Measurements from ENCODE around the gene GSDME. TPM values are rescaled to one million over a fixed set of nuclear protein-coding genes. Genes with fewer than 3 reads are reported as not detected.

GSDME gene
- total and polyA plus RNA-seq, 4 donors, result 3.2 to 4.0 (median 3.7) TPM

- WGBS, result 85% methylated on average over 12 of the region's 12 CpGs
- Histone ChIP-seq H3K4me1 (ENCODE audit: control insufficient read depth in 4 of 4, insufficient read depth in 4 of 4, low read length in 3 of 4) (peaks cover 0 to 12% (median 7%) of the 10 kb centered on the region in 4 donors), H3K9ac (ENCODE audit: low read depth in 1 of 2, low read length in 2 of 2) (no peak overlapping the region), H3K4me3 (ENCODE audit: low read depth in 1 of 3, low read length in 3 of 3) (no peak overlapping the region), H3K36me3 (ENCODE audit: control insufficient read depth in 4 of 4, insufficient read depth in 3 of 4, low read depth in 1 of 4, low read length in 3 of 4) (no peaks in the 10 kb centered on the region), H3K27ac (ENCODE audit: low read depth in 1 of 2, low read length in 2 of 2) (no peak overlapping the region), H3K9me3 (ENCODE audit: control insufficient read depth in 4 of 4, low read length in 3 of 4) (no peaks in the 10 kb centered on the region), H3K27me3 (ENCODE audit: control insufficient read depth in 4 of 4, insufficient read depth in 4 of 4, low read length in 3 of 4) (no peaks in the 10 kb centered on the region)
- no peak for DNase-seq (ENCODE audit: low spot score)
- TF ChIP-seq GABPA (IDR thresholded peaks at IDR 0.05 in 1 of 2, conservative IDR thresholded peaks at IDR 0.05 in 1 of 2), result no peak
These were observed 1.5 kb downstream of the GSDME start for GRCh38 chr7:24755541-24756407.

- no peaks in the 10 kb centered on the region for H3K9me3 ChIP-seq (ENCODE audit: control insufficient read depth in 4 of 4, low read length in 3 of 4)
These were observed 2.3 kb downstream of the GSDME start for GRCh38 chr7:24754906-24755506.

More at GRCh38 chr7:24754906-24755506, 2.3 kb downstream of the GSDME start:
- no peak overlapping the region for H3K9ac ChIP-seq (ENCODE audit: low read depth in 1 of 2, low read length in 2 of 2)
- no peak for TF ChIP-seq EGR1 (IDR thresholded peaks at IDR 0.05; ENCODE audit: low read depth in 2 of 2)
- TF ChIP-seq ATF3 (IDR thresholded peaks at IDR 0.05), result no peak
- no peak for TF ChIP-seq CTCF (IDR thresholded peaks at IDR 0.05; ENCODE audit: low read depth, low read length, missing input control)
- TF ChIP-seq FOXA2 (IDR thresholded peaks at IDR 0.05), result no peak
- no peak for TF ChIP-seq MAX (IDR thresholded peaks at IDR 0.05)
- TF ChIP-seq NR2F2 (IDR thresholded peaks at IDR 0.05), result no peak
- TF ChIP-seq JUND (IDR thresholded peaks at IDR 0.05), result no peak
- no peak for TF ChIP-seq HNF4A (conservative IDR thresholded peaks at IDR 0.05)
- no peak for TF ChIP-seq GABPA (IDR thresholded peaks at IDR 0.05 in 1 of 2, conservative IDR thresholded peaks at IDR 0.05 in 1 of 2)
- no peak for TF ChIP-seq ZBTB33 (IDR thresholded peaks at IDR 0.05)
- TF ChIP-seq REST (IDR thresholded peaks at IDR 0.05), result no peak
- TF ChIP-seq HNF4G (IDR thresholded peaks at IDR 0.05), result no peak
- H3K4me1 ChIP-seq (ENCODE audit: control insufficient read depth in 4 of 4, insufficient read depth in 4 of 4, low read length in 3 of 4), result peaks cover 0 to 12% (median 7%) of the 10 kb centered on the region in 4 donors
- 89% methylated on average over 3 of the region's 3 CpGs for WGBS
- no peaks in the 10 kb centered on the region for H3K36me3 ChIP-seq (ENCODE audit: control insufficient read depth in 4 of 4, insufficient read depth in 3 of 4, low read depth in 1 of 4, low read length in 3 of 4)
- no peaks in the 10 kb centered on the region for H3K27me3 ChIP-seq (ENCODE audit: control insufficient read depth in 4 of 4, insufficient read depth in 4 of 4, low read length in 3 of 4)
- no peak for DNase-seq (ENCODE audit: low spot score)
- H3K4me3 ChIP-seq (ENCODE audit: low read depth in 1 of 3, low read length in 3 of 3), result no peak overlapping the region
- H3K27ac ChIP-seq (ENCODE audit: low read depth in 1 of 2, low read length in 2 of 2), result no peak overlapping the region

All from liver (tissue), 9 donors.